GM23338 (cell line): ENCODE results near the gene ZFP92. TPM values are rescaled to one million over a fixed set of nuclear protein-coding genes. Genes with fewer than 3 reads are reported as not detected.

ENCODE experiments used
- CREB1 ChIP-seq: fragments of 250-450 bp; sonication (Bioruptor Pico); IDR thresholded peaks from 2 replicates; pipeline ENCODE4 v1.5.0; 2020; ENCODE audit warnings: low read depth, mild to moderate bottlenecking, moderate library complexity
- EZH2 ChIP-seq: fragments of 200-600 bp; sonication (generic); IDR thresholded peaks from one replicate; pipeline ENCODE4 v1.8.0; 2017; ENCODE audit warnings: antibody characterized with exemption, mild to moderate bottlenecking, low read depth; ENCODE audit not compliant: unreplicated experiment
- EZH2phosphoT487 ChIP-seq: fragments of 200-600 bp; sonication (generic); IDR thresholded peaks from one replicate; pipeline ENCODE4 v1.8.1; 2018; ENCODE audit warnings: antibody characterized with exemption; ENCODE audit not compliant: unreplicated experiment
- JUNB ChIP-seq: IDR thresholded peaks from one replicate; pipeline ENCODE4 v1.6.1; 2016; ENCODE audit warnings: antibody characterized with exemption; ENCODE audit not compliant: unreplicated experiment
- POLR2AphosphoS5 ChIP-seq: IDR thresholded peaks from 2 replicates; pipeline ENCODE4 v1.6.1; 2016; ENCODE audit warnings: antibody characterized with exemption, low read depth
- STAT1 ChIP-seq: IDR thresholded peaks from one replicate; pipeline ENCODE4 v1.6.1; 2016; ENCODE audit warnings: antibody characterized with exemption; ENCODE audit not compliant: unreplicated experiment
- ZNF331 ChIP-seq: fragments of 250-450 bp; sonication (Bioruptor Pico); IDR thresholded peaks from 2 replicates; pipeline ENCODE4 v1.5.0; 2020; ENCODE audit warnings: low read depth, mild to moderate bottlenecking, moderate library complexity
- polyA plus RNA-seq: library from polyadenylated mRNA; unstranded; fragments of >200 nt; fragmentation: Nextera tagmentation; extraction: Ambion mirVana; gene quantifications from 2 replicates; pipeline ENCODE4 v1.2.1, GENCODE V29; 2016
- total RNA-seq: library from RNA; depleted of rRNA; stranded (reverse); fragments of >200 nt; shearing (Covaris generic); gene quantifications from 2 replicates; pipeline ENCODE4 v1.2.3, GENCODE V29; 2014
- TF ChIP-seq, protein P1 (sequence below): fragments of 250-450 bp; sonication (Bioruptor Pico); IDR thresholded peaks from 2 replicates; pipeline ENCODE4 v1.5.0; 2020; ENCODE audit warnings: mild to moderate bottlenecking, moderate library complexity
- TF ChIP-seq, protein P2 (sequence below): IDR thresholded peaks from 2 replicates; pipeline ENCODE4 v1.6.1; 2016; ENCODE audit warnings: antibody characterized with exemption
- TF ChIP-seq, protein P3 (sequence below), 2 experiments: fragments of 200-600 bp in 1 of 2; sonication (generic) in 1 of 2; conservative IDR thresholded peaks; 2 replicates each; pipeline versions ENCODE4 v1.5.1 to v1.6.1; 2016 to 2017; ENCODE audit warnings: antibody characterized with exemption in 2 of 2, low read depth in 2 of 2, mild to moderate bottlenecking in 2 of 2, moderate library complexity in 1 of 2

ZFP92 gene
- total and polyA plus RNA-seq, 2 experiments from 2014 or later: 0.05 to 0.52 TPM

DNA sequence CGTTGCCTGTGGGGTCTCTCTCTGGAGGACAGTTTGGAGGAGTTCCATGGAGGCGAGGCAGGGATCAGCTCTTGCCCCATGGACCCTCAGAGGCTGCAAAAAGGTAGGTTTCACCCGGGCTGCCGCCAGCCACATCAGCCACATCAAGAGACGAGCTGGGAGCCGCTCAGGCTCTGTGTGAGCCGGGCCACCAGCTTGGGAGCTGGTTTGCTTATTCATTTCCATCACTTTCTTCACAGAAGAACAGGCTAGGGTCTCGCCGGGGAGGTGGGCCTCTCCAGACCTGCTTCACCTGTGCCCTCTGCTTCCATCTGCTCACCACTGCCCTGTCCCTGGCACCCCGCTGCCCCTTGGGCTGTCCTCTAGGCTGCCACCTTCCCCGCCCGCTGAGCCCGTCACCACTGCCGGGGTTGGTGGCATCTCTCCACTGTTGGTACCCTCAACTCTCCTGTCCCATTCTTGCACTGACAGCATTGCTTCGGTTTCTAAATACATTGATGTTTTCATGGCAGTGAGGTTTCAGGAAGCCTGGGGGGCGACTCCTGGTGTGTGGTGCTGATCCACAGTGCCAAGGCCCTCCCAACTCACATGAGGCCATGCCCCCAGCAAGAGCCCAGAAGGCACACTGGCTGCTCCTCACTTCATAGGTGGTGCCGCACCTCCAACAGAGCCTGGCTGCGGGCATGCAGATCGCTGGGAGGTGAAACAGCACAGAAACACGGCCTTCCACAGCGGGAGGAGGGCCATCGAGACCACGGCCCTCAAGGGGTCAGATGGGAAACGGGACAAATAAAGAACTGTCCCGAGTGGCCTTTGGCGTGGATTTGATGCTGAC, 39.1 kb downstream of the ZFP92 start (continued):
- TF ChIP-seq, protein P1, sequence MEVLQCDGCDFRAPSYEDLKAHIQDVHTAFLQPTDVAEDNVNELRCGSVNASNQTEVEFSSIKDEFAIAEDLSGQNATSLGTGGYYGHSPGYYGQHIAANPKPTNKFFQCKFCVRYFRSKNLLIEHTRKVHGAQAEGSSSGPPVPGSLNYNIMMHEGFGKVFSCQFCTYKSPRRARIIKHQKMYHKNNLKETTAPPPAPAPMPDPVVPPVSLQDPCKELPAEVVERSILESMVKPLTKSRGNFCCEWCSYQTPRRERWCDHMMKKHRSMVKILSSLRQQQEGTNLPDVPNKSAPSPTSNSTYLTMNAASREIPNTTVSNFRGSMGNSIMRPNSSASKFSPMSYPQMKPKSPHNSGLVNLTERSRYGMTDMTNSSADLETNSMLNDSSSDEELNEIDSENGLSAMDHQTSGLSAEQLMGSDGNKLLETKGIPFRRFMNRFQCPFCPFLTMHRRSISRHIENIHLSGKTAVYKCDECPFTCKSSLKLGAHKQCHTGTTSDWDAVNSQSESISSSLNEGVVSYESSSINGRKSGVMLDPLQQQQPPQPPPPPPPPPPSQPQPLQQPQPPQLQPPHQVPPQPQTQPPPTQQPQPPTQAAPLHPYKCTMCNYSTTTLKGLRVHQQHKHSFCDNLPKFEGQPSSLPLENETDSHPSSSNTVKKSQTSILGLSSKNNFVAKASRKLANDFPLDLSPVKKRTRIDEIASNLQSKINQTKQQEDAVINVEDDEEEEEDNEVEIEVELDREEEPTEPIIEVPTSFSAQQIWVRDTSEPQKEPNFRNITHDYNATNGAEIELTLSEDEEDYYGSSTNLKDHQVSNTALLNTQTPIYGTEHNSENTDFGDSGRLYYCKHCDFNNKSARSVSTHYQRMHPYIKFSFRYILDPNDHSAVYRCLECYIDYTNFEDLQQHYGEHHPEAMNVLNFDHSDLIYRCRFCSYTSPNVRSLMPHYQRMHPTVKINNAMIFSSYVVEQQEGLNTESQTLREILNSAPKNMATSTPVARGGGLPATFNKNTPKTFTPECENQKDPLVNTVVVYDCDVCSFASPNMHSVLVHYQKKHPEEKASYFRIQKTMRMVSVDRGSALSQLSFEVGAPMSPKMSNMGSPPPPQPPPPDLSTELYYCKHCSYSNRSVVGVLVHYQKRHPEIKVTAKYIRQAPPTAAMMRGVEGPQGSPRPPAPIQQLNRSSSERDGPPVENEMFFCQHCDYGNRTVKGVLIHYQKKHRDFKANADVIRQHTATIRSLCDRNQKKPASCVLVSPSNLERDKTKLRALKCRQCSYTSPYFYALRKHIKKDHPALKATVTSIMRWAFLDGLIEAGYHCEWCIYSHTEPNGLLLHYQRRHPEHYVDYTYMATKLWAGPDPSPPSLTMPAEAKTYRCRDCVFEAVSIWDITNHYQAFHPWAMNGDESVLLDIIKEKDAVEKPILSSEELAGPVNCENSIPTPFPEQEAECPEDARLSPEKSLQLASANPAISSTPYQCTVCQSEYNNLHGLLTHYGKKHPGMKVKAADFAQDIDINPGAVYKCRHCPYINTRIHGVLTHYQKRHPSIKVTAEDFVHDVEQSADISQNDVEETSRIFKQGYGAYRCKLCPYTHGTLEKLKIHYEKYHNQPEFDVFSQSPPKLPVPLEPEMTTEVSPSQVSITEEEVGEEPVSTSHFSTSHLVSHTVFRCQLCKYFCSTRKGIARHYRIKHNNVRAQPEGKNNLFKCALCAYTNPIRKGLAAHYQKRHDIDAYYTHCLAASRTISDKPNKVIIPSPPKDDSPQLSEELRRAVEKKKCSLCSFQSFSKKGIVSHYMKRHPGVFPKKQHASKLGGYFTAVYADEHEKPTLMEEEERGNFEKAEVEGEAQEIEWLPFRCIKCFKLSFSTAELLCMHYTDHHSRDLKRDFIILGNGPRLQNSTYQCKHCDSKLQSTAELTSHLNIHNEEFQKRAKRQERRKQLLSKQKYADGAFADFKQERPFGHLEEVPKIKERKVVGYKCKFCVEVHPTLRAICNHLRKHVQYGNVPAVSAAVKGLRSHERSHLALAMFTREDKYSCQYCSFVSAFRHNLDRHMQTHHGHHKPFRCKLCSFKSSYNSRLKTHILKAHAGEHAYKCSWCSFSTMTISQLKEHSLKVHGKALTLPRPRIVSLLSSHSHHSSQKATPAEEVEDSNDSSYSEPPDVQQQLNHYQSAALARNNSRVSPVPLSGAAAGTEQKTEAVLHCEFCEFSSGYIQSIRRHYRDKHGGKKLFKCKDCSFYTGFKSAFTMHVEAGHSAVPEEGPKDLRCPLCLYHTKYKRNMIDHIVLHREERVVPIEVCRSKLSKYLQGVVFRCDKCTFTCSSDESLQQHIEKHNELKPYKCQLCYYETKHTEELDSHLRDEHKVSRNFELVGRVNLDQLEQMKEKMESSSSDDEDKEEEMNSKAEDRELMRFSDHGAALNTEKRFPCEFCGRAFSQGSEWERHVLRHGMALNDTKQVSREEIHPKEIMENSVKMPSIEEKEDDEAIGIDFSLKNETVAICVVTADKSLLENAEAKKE (CRISPR knock-in tag): no peak
- TF ChIP-seq EZH2 (no peak), EZH2phosphoT487 (no peak), JUNB (no peak), ZNF331 (CRISPR knock-in tag) (no peak), STAT1 (no peak), POLR2AphosphoS5 (no peak), CREB1 (CRISPR knock-in tag) (no peak)
- TF ChIP-seq, protein P2, sequence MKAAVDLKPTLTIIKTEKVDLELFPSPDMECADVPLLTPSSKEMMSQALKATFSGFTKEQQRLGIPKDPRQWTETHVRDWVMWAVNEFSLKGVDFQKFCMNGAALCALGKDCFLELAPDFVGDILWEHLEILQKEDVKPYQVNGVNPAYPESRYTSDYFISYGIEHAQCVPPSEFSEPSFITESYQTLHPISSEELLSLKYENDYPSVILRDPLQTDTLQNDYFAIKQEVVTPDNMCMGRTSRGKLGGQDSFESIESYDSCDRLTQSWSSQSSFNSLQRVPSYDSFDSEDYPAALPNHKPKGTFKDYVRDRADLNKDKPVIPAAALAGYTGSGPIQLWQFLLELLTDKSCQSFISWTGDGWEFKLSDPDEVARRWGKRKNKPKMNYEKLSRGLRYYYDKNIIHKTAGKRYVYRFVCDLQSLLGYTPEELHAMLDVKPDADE: no peak
- TF ChIP-seq, protein P3, sequence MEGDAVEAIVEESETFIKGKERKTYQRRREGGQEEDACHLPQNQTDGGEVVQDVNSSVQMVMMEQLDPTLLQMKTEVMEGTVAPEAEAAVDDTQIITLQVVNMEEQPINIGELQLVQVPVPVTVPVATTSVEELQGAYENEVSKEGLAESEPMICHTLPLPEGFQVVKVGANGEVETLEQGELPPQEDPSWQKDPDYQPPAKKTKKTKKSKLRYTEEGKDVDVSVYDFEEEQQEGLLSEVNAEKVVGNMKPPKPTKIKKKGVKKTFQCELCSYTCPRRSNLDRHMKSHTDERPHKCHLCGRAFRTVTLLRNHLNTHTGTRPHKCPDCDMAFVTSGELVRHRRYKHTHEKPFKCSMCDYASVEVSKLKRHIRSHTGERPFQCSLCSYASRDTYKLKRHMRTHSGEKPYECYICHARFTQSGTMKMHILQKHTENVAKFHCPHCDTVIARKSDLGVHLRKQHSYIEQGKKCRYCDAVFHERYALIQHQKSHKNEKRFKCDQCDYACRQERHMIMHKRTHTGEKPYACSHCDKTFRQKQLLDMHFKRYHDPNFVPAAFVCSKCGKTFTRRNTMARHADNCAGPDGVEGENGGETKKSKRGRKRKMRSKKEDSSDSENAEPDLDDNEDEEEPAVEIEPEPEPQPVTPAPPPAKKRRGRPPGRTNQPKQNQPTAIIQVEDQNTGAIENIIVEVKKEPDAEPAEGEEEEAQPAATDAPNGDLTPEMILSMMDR (conservative IDR thresholded peaks at IDR 0.05; ENCODE audit: low read depth in 2 of 2): no peak
